AG09309 (cell line): ENCODE data around the gene MSTO1.
"Not testable (repeated sequence)": the region's sequence is repeated elsewhere in the genome, so short reads cannot be mapped to it uniquely, and the experiment has no call there.

Source experiments
- DNase-seq: peaks from one replicate; pipeline ENCODE4 v3.0.0-alpha.2; 2010; ENCODE audit warnings: low read depth
- H3K4me3 ChIP-seq: 2 replicates; pipeline ENCODE4 v1.5.1; 2011; ENCODE audit warnings: mild to moderate bottlenecking, low read depth, low read length, moderate library complexity; ENCODE audit not compliant: control insufficient read depth
- CTCF ChIP-seq: IDR thresholded peaks from 2 replicates; pipeline ENCODE4 v1.5.1; 2011; ENCODE audit warnings: mild to moderate bottlenecking, low read depth, low read length, inconsistent platforms; ENCODE audit not compliant: insufficient read depth, control insufficient read depth; ENCODE audit errors: missing control alignments

MSTO1 gene

GRCh38 chr1:155590516-155591247 is 19.3 kb upstream of the MSTO1 start:
- not testable (repeated sequence) for H3K4me3 ChIP-seq, DNase-seq

- TF ChIP-seq CTCF, result peak; percentile 45
- DNase-seq, result peak; percentile 29
- no peak overlapping the region for H3K4me3 ChIP-seq
These were observed 18.2 kb upstream of the MSTO1 start for GRCh38 chr1:155591770-155592169.

- H3K4me3 ChIP-seq, DNase-seq: not testable (repeated sequence)
These were observed 14.0 kb upstream of the MSTO1 start for GRCh38 chr1:155595877-155596474.

- DNase-seq, result no peak
- TF ChIP-seq CTCF, result no peak
- H3K4me3 ChIP-seq, result no peak overlapping the region
These were observed 13.2 kb upstream of the MSTO1 start for GRCh38 chr1:155596864-155597263.

- no peak overlapping the region for H3K4me3 ChIP-seq
These were observed 11.1 kb upstream of the MSTO1 start for GRCh38 chr1:155598842-155599331.

GRCh38 chr1:155599828-155600572 is 10.0 kb upstream of the MSTO1 start:
- not testable (repeated sequence) for H3K4me3 ChIP-seq, DNase-seq

More at GRCh38 chr1:155598842-155599331, 11.1 kb upstream of the MSTO1 start:
- peak; percentile 8 for DNase-seq
- peak; percentile 30 for TF ChIP-seq CTCF

GRCh38 chr1:155607708-155608107 is 2.3 kb upstream of the MSTO1 start:
- no peak for DNase-seq
- no peak for TF ChIP-seq CTCF
- no peak overlapping the region for H3K4me3 ChIP-seq

GRCh38 chr1:155608888-155609225 is 1.2 kb upstream of the MSTO1 start:
- no peak for TF ChIP-seq CTCF
- no peak overlapping the region for H3K4me3 ChIP-seq
- DNase-seq, result no peak

- DNase-seq, result not testable (repeated sequence)
- peak overlapping the region; percentile 47 for H3K4me3 ChIP-seq
These were observed 234 bp downstream of the MSTO1 start for GRCh38 chr1:155610257-155610647.

- not testable (repeated sequence) for H3K4me3 ChIP-seq, DNase-seq
These were observed 3.2 kb downstream of the MSTO1 start for GRCh38 chr1:155613226-155613625.
